Measurements from ENCODE around the gene NRG4. TPM values are rescaled to one million over a fixed set of nuclear protein-coding genes. Genes with fewer than 3 reads are reported as not detected.
"Not testable (repeated sequence)": the region's sequence is repeated elsewhere in the genome, so short reads cannot be mapped to it uniquely, and the experiment has no call there.

Gene NRG4
- total and polyA plus RNA-seq, 8 donors: 0.32 to 3.7 (median 2.3) TPM

- DNase-seq: no peak
- ATAC-seq: no peak
- Histone ChIP-seq H3K27ac (no peak overlapping the region), H3K4me1 (peaks cover 0 to 14% of the 10 kb centered on the region in 2 donors), H3K4me3 (no peak overlapping the region), H3K9me3 (no peaks in the 10 kb centered on the region), H3K36me3 (peaks cover 0 to 42% of the 10 kb centered on the region in 2 donors), H3K27me3 (no peaks in the 10 kb centered on the region)
- TF ChIP-seq, protein P1, sequence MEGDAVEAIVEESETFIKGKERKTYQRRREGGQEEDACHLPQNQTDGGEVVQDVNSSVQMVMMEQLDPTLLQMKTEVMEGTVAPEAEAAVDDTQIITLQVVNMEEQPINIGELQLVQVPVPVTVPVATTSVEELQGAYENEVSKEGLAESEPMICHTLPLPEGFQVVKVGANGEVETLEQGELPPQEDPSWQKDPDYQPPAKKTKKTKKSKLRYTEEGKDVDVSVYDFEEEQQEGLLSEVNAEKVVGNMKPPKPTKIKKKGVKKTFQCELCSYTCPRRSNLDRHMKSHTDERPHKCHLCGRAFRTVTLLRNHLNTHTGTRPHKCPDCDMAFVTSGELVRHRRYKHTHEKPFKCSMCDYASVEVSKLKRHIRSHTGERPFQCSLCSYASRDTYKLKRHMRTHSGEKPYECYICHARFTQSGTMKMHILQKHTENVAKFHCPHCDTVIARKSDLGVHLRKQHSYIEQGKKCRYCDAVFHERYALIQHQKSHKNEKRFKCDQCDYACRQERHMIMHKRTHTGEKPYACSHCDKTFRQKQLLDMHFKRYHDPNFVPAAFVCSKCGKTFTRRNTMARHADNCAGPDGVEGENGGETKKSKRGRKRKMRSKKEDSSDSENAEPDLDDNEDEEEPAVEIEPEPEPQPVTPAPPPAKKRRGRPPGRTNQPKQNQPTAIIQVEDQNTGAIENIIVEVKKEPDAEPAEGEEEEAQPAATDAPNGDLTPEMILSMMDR (IDR thresholded peaks at IDR 0.05): no peak
- intact Hi-C loops (cut with DNase I): no loop called here
These were observed 92.1 kb downstream of the NRG4 start for GRCh38 chr15:75920079-75920478.

DNA sequence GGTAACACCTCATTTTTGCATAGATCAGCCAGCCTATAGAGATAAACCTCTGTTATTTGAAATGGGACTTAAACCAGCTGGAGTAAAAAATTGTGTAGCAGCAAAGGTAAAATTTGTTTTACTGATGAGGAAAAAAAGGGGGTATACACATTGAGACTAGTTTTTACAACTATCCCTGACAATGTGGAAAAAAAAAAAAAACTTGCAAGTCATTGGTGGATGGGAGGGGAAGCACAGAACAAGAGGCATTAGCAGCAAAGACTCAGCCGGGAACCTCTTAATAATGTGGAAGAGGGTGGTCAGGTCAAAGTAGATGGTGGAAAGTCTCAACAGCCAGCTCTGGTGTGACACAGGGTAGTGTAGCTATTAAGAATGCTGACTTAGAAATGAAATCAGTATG lies 94.1 kb downstream of the NRG4 start:
- intact Hi-C loops (cut with DNase I): no loop called here
- TF ChIP-seq, protein P1 (IDR thresholded peaks at IDR 0.05): no peak
- H3K4me1 ChIP-seq: peaks cover 0 to 10% of the 10 kb centered on the region in 2 donors
- no peaks in the 10 kb centered on the region for H3K27me3 ChIP-seq
- H3K9me3 ChIP-seq: no peaks in the 10 kb centered on the region
- peaks cover 0 to 61% of the 10 kb centered on the region in 2 donors for H3K36me3 ChIP-seq
- H3K4me3 ChIP-seq: no peak overlapping the region
- no peak for DNase-seq
- no peak overlapping the region for H3K27ac ChIP-seq
- no peak for ATAC-seq

DNA sequence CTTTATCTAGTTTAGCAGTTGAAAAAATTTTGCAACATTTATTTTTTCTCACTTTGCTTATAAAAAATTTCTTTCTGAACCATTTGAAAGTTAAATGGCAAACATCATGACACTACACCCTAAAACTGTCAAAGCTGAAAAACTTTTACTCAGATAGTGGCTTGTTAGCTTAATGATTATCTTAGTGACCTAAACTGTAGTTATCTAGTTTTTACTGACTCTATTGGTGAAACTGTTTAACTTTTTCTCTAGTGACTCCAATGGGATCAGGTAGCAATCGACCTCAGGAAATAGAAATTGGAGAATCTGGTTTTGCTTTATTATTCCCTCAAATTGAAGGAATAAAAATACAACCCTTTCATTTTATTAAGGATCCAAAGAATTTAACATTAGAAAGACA lies 95.2 kb downstream of the NRG4 start:
- intact Hi-C loops (cut with DNase I): no loop called here
- no peak for DNase-seq
- Histone ChIP-seq H3K27me3 (no peaks in the 10 kb centered on the region), H3K4me3 (no peak overlapping the region), H3K9me3 (no peaks in the 10 kb centered on the region), H3K4me1 (peaks cover 0 to under 1% of the 10 kb centered on the region in 2 donors), H3K36me3 (peaks cover 0 to 65% of the 10 kb centered on the region in 2 donors), H3K27ac (no peak overlapping the region)
- TF ChIP-seq, protein P1 (IDR thresholded peaks at IDR 0.05): no peak
- ATAC-seq: no peak

GRCh38 chr15:75910355-75910754 lies 101.9 kb downstream of the NRG4 start:
- H3K27me3 ChIP-seq; intact Hi-C loops (cut with DNase I); DNase-seq; H3K27ac ChIP-seq; H3K9me3 ChIP-seq; H3K4me1 ChIP-seq; H3K4me3 ChIP-seq; ATAC-seq: not testable (repeated sequence)
- H3K36me3 ChIP-seq: peaks cover 0 to 40% of the 10 kb centered on the region in 2 donors

DNA sequence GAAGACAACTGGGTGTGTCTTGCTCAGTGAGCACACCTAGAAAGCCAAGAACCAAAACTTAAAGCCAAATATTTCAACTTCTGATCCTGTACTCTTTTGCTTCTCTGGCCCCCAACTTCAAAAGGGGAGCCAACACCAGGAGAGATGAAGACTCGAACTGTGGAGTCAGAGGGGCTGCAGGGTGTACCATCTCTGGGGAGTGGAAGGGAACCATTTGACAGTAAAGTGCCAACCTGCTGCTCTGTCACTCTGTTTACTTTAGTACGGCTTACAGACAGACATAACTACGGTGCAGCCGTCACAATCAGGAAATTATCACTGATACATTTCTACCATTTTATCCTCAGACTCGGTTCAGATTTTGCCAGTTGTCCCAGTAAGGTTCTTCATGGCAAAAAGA lies 107.0 kb downstream of the NRG4 start:
- peaks cover 0 to 12% of the 10 kb centered on the region in 2 donors for H3K36me3 ChIP-seq
- peaks cover 0 to 16% of the 10 kb centered on the region in 2 donors for H3K4me1 ChIP-seq
- H3K9me3 ChIP-seq: no peaks in the 10 kb centered on the region
- ATAC-seq (no peak), DNase-seq (no peak)
- TF ChIP-seq, protein P1 (IDR thresholded peaks at IDR 0.05): no peak
- H3K27ac ChIP-seq: no peak overlapping the region
- no peaks in the 10 kb centered on the region for H3K27me3 ChIP-seq
- intact Hi-C loops (cut with DNase I): no loop called here
- H3K4me3 ChIP-seq: peak overlapping the region in 1 of 2 donors; percentile 84

Measured in left lung (tissue), 10 donors.